WERI-Rb-1 (cell line): ENCODE results near the gene SLC45A3.

Experiments used
- DNase-seq: peaks from one replicate; pipeline ENCODE4 v3.0.0-alpha.2; 2020
- H3K27ac ChIP-seq: fragments of 250-450 bp; sonication (Bioruptor Pico); 2 replicates; pipeline ENCODE4 v1.5.1; 2020; ENCODE audit warnings: mild to moderate bottlenecking, moderate library complexity
- H3K27me3 ChIP-seq: fragments of 250-450 bp; sonication (Bioruptor Pico); 2 replicates; pipeline ENCODE4 v1.5.1; 2021; ENCODE audit warnings: mild to moderate bottlenecking, low read depth, moderate library complexity; ENCODE audit not compliant: insufficient read depth, severe bottlenecking
- H3K36me3 ChIP-seq: fragments of 250-450 bp; sonication (Bioruptor Pico); 2 replicates; pipeline ENCODE4 v1.5.1; 2020; ENCODE audit warnings: mild to moderate bottlenecking, moderate library complexity
- H3K4me3 ChIP-seq: 2 replicates; pipeline ENCODE4 v1.5.1; 2011; ENCODE audit warnings: low read depth, mild to moderate bottlenecking, control low read depth, low read length
- H3K9me3 ChIP-seq: fragments of 250-450 bp; sonication (Bioruptor Pico); 2 replicates; pipeline ENCODE4 v1.5.1; 2021; ENCODE audit warnings: mild to moderate bottlenecking, moderate library complexity; ENCODE audit not compliant: severe bottlenecking
- CTCF ChIP-seq: IDR thresholded peaks from 2 replicates; pipeline ENCODE4 v1.5.1; 2011; ENCODE audit warnings: low read depth, mild to moderate bottlenecking, control low read depth, inconsistent platforms, low read length

Gene SLC45A3

DNA sequence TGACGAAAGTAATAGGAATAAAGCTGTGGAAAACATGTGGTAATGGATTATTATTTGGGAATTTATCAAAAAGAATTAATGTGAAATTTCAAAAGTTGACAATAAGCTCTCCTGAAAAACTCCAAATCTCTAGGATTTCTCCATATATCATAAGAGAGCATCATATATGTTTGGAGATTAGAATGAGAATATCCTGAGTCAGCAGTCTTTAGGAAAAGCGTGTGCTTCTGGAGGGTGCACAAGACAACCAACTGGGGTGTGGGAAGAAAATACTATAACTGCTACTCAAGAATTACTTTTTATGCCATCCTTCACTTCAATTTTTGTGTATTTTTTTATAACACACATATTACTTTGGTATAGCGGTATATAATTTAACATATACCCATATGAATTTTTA, 68.2 kb downstream of the SLC45A3 start:
- no peaks in the 10 kb centered on the region for H3K9me3 ChIP-seq
- H3K27ac ChIP-seq, result no peak overlapping the region
- no peak for TF ChIP-seq CTCF
- peaks cover 60% of the 10 kb centered on the region for H3K36me3 ChIP-seq
- DNase-seq, result no peak
- no peaks in the 10 kb centered on the region for H3K27me3 ChIP-seq
- H3K4me3 ChIP-seq, result no peak overlapping the region

GRCh38 chr1:205610901-205611466, 69.3 kb downstream of the SLC45A3 start:
- no peak for DNase-seq
- Histone ChIP-seq H3K9me3 (no peaks in the 10 kb centered on the region), H3K27ac (no peak overlapping the region), H3K4me3 (no peak overlapping the region), H3K36me3 (peaks cover 48% of the 10 kb centered on the region), H3K27me3 (no peaks in the 10 kb centered on the region)
- no peak for TF ChIP-seq CTCF

- Histone ChIP-seq H3K36me3 (peaks cover 41% of the 10 kb centered on the region), H3K27ac (no peak overlapping the region), H3K9me3 (no peaks in the 10 kb centered on the region), H3K27me3 (no peaks in the 10 kb centered on the region), H3K4me3 (no peak overlapping the region)
- no peak for DNase-seq
- no peak for TF ChIP-seq CTCF
Observed at GRCh38 chr1:205610036-205610435, 70.3 kb downstream of the SLC45A3 start.
